GM12872 (cell line): ENCODE results near the gene GANAB.

Source experiments
- CTCF ChIP-seq: IDR thresholded peaks from 3 replicates; pipeline ENCODE4 v1.5.1; 2011; ENCODE audit warnings: low read depth, mild to moderate bottlenecking, low read length, moderate library complexity; ENCODE audit not compliant: insufficient read depth

GANAB gene

DNA sequence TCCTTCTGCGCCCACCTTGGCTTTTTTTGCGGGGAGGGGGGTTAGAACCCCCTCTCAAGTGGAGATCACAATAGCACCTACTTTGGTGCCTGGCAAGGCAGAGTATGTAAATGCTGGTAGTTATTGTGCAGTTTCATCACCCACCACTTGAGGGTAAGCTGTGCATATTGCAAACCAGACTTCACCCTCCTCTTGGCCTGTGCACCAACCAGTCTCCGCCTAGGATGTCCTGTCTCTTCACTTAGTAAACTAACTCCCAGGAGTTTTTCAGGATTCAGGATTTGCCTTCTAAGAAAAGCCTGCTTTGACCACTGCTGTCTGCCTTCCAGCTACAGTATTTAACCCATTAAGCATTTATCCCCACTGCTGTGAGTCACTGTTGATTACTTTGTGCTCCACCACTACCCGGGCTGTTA lies 34.4 kb upstream of the GANAB start:
- TF ChIP-seq CTCF = peak; percentile 74

DNA sequence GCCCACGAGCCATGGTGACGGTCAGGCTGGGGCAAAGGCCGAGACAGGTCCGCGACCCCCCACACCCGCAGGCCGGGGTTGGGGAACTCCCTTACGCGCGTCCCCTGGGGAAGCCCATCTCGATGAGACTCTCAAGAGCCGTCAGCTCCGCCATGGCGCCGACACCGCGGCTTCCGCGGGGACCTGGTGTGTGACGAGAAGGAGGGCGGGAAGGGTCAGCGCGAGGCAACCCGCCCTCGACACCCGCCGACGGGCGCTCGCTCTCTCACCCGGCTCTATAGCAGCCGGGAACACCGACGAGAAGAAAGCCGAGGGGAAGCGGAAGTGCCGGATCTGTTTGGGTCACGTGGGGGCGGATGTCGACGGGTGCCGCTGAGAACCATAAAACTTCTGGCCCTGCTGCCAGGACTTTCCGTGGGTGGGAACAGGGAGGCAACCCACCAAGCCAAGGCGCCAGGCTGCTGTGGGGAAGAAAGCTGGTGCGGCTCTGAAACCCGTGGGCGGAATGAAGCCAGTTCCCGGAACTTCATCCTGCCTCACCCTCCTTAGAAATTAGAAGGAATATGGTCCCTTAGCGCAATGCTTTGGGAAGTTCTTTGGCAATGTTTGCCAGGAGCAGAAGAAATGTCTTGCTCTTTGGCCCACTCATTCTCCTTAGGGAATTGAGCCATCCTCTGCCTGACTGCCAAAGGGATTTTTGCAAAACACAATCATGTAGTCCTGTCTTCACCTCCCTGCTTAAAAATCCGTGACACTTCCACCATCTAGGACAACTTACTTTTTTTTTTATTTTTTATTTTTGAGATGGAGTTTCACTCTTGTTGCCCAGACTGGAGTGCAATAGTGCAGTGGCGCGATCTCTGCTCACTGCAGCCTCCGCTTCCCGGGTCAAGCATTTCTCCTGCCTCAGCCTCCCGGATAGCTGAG lies 32.6 kb upstream of the GANAB start, which contains the start of gene UBXN1:
TSS of gene UBXN1 (minus strand) at position 304 of the 927 bp plus-strand sequence. CDS start at position 154, 150 bp downstream.
- TF ChIP-seq CTCF = no peak

DNA sequence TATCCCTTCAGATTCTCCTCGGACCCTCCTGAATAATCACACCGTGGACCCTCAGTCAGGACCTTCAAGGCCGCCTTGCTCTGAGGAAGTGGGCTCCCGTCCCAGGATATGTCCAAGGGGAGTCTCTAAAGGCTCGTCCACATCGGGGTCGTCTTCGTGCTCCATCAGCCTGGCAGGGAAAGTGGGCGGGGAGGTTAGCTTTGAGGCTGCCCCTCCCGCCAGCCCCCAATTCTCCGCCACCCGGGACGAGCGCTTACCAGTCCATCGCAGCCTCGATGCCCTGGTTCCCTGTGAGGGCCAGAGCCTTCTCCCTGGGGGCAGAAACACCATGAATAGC lies 32.0 kb upstream of the GANAB start:
- TF ChIP-seq CTCF = no peak

DNA sequence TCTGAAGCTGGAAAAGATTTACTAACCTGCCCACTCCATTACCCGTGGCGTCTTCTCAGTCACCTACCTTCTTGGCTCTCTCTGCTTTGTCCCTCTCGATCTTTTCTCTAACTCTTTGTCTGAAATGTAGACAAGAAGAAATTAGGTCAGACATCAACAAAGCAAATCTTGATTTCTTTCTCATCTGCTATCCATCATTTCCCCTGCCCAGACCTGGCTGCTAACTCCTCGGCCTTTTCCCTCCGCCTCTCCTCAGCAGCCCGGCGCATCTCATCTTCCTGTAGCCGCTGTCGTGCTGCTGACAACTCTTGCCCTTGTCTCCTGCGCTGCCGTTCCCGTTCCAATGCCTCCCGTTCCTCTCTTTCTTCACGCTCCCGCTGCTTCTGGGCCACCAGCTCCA lies 31.3 kb upstream of the GANAB start:
- TF ChIP-seq CTCF = no peak

GRCh38 chr11:62677156-62677555 lies 30.7 kb upstream of the GANAB start:
- TF ChIP-seq CTCF = no peak

DNA sequence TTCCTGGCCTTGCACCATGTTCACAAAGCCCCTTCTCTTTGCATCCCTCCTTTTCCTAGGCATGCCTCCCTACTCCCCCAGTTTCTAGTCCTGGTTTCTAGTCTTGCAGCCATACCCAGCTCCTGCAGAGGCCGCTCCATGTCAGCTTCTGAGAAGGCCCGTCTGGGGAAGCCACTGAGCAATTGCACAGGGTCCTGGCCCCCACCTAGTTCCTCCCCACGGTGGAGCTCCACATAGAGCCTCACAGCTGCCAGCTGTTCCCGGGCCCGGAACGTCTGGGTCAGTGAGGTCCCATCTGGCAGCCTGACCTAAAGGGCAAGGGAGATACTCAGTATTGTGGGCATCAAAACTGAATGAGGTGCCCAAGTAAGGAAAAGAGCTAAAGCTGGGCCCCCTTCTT lies 30.3 kb upstream of the GANAB start:
- TF ChIP-seq CTCF = no peak

DNA sequence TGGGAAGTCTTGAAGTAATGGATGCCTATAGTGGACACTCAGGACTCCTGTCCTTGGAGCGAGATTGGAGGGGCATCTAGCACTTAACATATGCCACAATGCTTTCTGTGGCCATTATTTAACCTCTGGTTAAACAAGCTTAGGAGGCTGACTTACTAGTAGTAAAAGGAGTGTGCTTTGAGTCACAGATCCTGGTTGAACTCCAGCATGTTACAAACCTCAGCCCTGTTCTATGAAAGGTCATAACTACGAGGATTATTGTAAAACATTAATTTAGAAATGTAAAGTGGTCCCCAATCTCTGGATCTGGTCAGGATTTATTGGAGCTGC lies 26.7 kb upstream of the GANAB start:
- TF ChIP-seq CTCF = no peak
